Endothelial cell of hepatic sinusoid (primary cell): ENCODE data around the gene KIF1A.

ENCODE experiments used
- in situ Hi-C: cut with HindIII; loops from 2 replicates; pipeline ENCODE4 v1.10.0; 2017; ENCODE audit warnings: low sequenced_read_pairs

KIF1A gene

DNA sequence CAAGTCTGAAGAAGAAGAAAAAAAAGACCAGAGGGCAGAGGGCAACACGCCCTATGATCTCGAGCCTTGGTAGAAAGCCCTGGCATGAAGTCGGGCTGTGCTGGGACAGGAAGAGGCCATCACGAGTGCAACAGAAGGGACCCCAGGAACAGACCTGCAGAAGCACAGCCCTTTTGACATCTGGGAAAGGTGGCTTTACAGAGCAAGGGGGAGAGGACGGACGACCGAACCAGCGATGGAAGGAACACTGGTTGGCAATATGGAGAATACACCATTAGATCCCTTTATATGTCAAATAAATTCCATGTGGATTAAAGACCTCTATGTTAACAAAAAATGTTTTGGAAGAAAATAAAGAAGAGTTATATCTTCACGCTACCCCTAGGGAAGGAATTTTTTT lies 10.7 kb downstream of the KIF1A start:
- in situ Hi-C loops = no loop called here

DNA sequence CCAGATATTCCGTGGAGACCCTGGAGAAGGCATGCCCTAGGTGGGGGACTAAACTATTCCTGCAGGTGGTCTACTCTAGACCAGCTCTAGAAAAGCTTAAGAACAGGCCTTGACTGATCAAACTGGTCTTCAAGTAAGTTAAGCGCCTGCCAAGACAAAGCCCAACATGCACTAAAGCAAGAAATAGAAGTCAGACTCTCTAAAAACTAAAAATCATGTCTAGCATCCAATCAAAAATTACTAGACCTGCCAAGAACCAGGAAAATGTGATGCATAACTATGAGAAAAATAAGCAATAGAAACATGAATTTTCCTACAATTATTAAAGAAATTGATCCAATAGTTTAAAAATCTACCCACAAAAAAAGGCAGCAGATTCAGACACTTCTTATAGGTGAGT lies 13.6 kb downstream of the KIF1A start:
- in situ Hi-C loops = no loop called here

- in situ Hi-C loops = no loop called here
These were observed 14.0 kb downstream of the KIF1A start for GRCh38 chr2:240806006-240806405.

DNA sequence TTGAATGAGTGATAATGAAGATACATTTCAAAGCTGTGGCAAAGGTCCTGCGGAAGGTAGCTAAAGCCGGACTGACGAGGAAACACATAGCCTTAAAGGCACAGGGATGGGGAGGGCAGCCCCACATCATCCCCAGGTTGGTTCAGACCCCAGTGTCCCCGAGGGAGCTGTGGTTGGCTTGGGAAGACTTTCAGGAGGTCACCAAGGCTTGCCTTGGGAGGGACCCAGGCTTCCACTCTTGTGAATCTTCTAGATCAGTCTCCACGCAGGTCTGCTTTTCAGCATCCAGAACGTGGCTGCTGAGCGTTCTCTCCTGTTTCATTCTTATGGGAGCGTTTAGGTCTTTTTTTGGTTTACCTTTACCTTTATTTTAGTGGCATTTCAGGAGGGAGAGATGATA lies 16.8 kb downstream of the KIF1A start:
- in situ Hi-C loops = no loop called here

GRCh38 chr2:240799033-240799820 lies 20.8 kb downstream of the KIF1A start:
- in situ Hi-C loops = loop anchor here (5.0 to 25.0 kb wide), 3 partner anchors 46 to 287 kb away; no protein-coding TSS in a partner anchor

DNA sequence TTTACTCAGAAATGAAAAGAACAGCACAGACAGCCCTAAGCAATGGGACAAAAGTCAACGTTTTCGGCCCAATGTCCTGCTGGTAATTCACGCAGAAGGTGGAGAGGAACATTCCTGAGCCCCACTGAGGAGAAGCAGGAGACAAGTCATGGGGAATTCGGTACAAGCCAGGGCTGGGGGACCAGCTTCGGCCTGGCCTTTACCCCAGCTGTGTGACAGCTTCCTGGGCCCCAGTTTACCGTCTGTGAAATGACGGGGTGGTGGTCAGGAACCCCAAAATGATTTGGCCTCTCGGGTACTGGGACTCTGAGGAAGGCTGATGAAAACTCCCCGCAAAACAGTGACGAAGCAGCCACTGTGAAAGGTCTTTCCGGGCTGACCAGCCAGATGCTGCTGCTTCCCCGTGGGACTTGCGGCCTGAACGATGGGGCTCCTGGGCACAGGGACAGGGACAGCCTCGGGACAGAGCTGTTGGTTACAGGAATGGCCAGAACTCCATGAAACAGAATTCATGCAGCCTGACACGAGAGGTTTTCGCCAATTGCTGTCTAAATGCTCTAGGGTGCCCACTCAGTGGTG lies 21.6 kb downstream of the KIF1A start:
- in situ Hi-C loops = loop anchor here (5.0 to 25.0 kb wide), 3 partner anchors 46 to 286 kb away; no protein-coding TSS in a partner anchor

DNA sequence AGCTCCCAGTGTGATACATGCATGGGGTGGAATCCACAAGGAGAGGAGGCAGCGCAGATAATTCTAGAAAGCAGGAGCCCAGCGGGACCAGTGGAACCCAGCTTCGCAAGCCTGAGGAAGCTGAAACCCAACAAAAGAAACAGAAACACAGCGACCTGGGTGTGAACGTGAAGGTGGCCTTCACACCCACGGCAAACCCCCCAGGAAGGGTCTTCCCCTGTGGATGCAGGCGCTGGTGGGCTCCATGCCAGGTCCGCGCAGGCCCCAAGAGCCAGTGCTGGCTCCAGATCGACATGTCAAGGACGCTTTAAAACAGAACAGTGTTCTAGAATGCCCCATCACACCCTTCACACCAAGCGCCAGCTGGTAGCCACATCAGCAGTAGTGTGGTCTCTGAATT lies 22.1 kb downstream of the KIF1A start:
- in situ Hi-C loops = loop anchor here (5.0 to 25.0 kb wide), 3 partner anchors 47 to 286 kb away; no protein-coding TSS in a partner anchor

GRCh38 chr2:240797500-240797895 lies 22.5 kb downstream of the KIF1A start:
- in situ Hi-C loops = loop anchor here (5.0 to 25.0 kb wide), 3 partner anchors 47 to 285 kb away; no protein-coding TSS in a partner anchor

- in situ Hi-C loops = loop anchor here (5.0 to 25.0 kb wide), 3 partner anchors 48 to 285 kb away; no protein-coding TSS in a partner anchor
These were observed 23.2 kb downstream of the KIF1A start for GRCh38 chr2:240796543-240797499.

DNA sequence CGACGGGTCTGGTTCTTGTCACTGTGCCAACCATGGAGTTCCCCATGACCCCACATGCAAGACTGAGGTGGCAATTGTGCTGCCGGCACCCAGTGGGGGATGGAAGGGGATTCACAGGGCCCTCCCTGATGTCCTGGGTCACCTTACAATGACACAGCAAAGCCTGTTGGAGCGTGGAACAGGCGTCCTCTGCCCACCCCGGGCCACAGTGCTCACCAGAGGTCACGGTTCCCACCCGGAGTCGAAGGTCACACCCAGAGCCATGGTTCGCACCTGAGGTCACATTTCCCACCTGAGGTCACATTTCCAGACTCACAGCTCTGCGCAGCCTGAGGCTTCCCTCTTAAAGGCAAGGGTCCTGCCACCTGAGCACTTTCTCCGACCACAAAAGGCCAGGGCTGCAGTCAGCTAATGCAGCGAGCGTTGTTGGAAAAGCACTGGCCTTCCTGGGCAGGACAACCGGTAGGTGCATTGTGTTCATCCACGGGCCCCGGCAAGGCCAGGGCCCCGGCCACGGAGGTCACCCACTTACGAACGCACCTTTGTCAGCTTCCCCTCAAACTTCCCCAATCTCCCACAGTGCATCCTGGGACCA lies 24.0 kb downstream of the KIF1A start:
- in situ Hi-C loops = loop anchor here (5.0 to 25.0 kb wide), 3 partner anchors 49 to 284 kb away; no protein-coding TSS in a partner anchor

DNA sequence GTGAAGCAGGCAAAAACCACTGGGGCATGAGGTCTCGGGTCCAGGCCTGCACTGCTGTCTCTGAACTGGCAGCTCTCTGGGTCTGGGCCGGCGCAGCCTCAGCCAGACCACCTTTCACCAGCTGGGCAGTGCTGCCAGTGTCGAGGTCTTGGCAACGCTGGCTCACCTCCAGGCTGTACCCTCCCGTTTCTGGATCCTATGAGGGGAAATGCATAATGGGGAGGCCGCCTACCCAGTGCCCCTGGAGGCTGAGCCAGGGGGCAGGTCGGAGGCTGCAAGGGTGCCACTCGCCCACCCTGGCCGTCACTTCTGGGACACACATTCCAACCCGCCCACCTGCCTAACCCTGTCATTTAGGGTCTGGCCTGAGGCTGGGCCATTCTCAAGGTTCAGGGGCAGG lies 24.6 kb downstream of the KIF1A start:
- in situ Hi-C loops = loop anchor here (5.0 to 25.0 kb wide), 3 partner anchors 49 to 283 kb away; no protein-coding TSS in a partner anchor

GRCh38 chr2:240794178-240794721 lies 25.8 kb downstream of the KIF1A start:
- in situ Hi-C loops = loop anchor here (10.0 to 25.0 kb wide), 2 partner anchors 51 to 282 kb away; no protein-coding TSS in a partner anchor

DNA sequence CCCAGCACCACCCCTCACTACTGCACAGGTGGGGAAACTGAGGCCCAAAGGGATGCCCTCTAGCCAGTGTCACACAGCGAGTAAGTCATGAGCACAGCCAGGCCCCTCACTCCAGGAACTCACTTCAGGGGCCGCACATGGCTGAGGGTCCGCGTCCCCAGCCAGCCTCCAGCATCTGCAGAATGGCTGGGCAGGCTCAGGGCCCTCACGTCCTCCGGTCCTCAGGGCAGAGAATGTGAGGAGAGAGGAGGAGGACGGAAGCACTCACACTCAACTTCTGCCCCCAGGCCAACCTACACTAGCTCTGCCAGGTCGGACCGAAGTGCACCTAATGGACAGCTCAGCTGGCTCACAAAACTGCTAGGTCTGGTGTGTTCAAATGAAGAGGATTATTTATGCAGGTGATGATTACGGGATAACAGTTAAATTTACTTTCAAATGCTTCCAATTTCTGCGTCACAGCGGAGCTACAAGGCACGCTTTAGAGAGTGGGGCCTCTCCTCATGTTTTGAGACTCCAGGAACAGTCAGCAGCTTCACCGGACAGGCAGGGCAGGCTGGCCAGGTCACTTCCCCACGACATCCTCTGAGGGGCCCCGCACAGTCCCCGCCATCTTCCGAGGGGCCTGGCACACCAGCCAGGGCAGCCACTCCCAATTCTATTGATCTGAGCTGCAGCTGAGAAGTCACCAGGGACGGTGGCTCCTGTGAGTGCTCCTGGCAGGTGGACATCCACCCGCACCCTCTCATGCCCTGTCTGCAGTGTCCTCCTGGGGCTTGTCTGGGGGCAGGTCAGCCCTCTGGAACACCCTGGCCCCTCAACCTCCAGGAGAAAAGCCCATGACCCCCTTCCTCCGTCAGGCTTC lies 26.5 kb downstream of the KIF1A start:
- in situ Hi-C loops = loop anchor here (10.0 to 25.0 kb wide), 2 partner anchors 51 to 281 kb away; no protein-coding TSS in a partner anchor

GRCh38 chr2:240792629-240793312 lies 27.2 kb downstream of the KIF1A start:
- in situ Hi-C loops = loop anchor here (10.0 to 25.0 kb wide), 2 partner anchors 52 to 280 kb away; no protein-coding TSS in a partner anchor

DNA sequence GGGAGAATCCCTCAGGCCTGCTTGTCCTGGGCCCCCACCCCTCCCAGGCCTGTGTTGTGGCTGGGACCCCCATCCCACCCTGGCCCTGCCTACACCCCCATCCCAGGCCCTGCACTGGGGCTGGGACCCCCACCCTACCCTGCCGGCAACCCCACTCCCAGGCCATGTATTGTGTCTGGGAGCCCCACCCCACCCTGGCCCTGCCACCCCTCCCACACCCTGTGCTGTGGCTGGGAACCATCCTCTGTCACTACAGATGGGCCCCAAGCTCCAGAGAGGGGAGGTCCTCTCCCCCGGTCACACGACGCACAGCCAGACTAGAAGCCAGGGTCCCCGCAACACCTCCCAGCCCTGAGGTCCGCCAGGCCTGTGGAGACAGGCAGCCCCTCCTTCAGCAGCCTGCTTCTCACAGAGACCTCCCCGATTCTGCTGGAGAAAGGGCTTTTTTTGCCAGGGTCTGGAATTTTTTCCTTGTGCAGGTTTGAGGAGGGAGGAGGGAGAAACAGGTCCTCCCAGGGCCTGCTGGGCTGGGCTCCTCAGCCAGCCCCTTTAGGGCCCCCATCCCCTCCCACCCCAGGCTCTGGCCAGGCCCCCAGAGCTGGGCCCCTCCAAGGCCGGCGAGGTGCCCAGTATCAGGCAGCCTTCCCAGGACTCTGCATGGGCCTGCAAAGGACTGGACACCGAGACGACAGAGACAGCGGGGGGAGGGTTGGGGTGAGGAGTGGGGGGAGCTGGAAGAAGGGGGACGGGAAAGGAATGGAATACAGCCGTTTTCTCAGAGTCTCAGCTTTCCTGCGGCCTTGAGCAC lies 28.0 kb downstream of the KIF1A start:
- in situ Hi-C loops = loop anchor here (10.0 to 25.0 kb wide), 2 partner anchors 53 to 280 kb away; no protein-coding TSS in a partner anchor

DNA sequence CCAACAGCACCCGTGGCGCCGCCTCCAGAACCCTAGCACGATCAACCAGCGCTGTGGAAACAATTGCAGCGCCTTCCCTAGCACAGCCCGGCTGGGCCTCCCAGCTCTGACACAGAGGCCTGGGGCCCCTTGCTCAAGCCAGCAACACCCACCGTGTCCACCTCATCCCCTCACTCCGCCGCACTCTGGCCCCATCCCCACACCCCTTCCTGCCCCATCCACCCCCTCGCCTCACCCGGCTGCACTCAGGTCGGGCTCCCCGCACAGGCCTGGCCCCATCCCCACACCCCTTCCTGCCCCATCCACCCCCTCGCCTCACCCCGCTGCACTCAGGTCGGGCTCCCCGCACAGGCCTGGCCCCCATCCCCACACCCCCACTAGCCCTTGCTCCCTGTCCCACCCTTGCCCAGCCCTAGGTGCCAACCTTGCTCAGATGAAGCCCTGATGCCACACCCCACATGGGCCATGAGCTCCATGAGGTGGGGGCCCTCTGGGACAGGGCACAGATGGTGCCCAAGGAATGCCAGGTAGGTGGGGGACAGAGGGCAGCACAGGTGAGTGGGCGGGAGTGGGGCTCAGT lies 28.7 kb downstream of the KIF1A start:
- in situ Hi-C loops = loop anchor here (10.0 to 25.0 kb wide), 2 partner anchors 53 to 279 kb away; no protein-coding TSS in a partner anchor
